HG03066 (cell line): ENCODE measurements around the gene DUOXA1.

Experiments used
- ATAC-seq: cut with Tn5 transposase; IDR thresholded peaks from one replicate; pipeline ENCODE4 v1.9.1; 2021; ENCODE audit warnings: low read depth; ENCODE audit not compliant: unreplicated experiment

DUOXA1 gene

GRCh38 chr15:45134046-45134445 is 4.4 kb upstream of the DUOXA1 start:
- no peak for ATAC-seq

- no peak for ATAC-seq
Observed at GRCh38 chr15:45133561-45133920, 3.9 kb upstream of the DUOXA1 start.

GRCh38 chr15:45132844-45133560 is 3.3 kb upstream of the DUOXA1 start:
- ATAC-seq = no peak

- ATAC-seq = no peak
Observed at GRCh38 chr15:45131510-45131909, 1.8 kb upstream of the DUOXA1 start.

GRCh38 chr15:45130291-45131000 is 767 bp upstream of the DUOXA1 start:
- no peak for ATAC-seq

GRCh38 chr15:45128971-45129639 is 574 bp downstream of the DUOXA1 start:
- no peak for ATAC-seq

GRCh38 chr15:45126535-45127158 is 3.0 kb downstream of the DUOXA1 start:
- ATAC-seq = no peak

GRCh38 chr15:45123397-45123796 is 6.3 kb downstream of the DUOXA1 start:
- no peak for ATAC-seq

GRCh38 chr15:45122719-45123118 is 7.0 kb downstream of the DUOXA1 start:
- no peak for ATAC-seq

GRCh38 chr15:45121706-45122417 is 7.8 kb downstream of the DUOXA1 start:
- ATAC-seq = no peak

- no peak for ATAC-seq
Observed at GRCh38 chr15:45121020-45121419, 8.7 kb downstream of the DUOXA1 start.

- no peak for ATAC-seq
Observed at GRCh38 chr15:45120081-45120972, 9.4 kb downstream of the DUOXA1 start.

GRCh38 chr15:45118996-45119395 is 10.7 kb downstream of the DUOXA1 start:
- ATAC-seq = no peak

GRCh38 chr15:45118131-45118588 is 11.5 kb downstream of the DUOXA1 start:
- ATAC-seq = peak; percentile 92

GRCh38 chr15:45117308-45118130 is 12.2 kb downstream of the DUOXA1 start:
- ATAC-seq = no peak

GRCh38 chr15:45116482-45117307 is 13.0 kb downstream of the DUOXA1 start:
- no peak for ATAC-seq

GRCh38 chr15:45116006-45116481 is 13.6 kb downstream of the DUOXA1 start:
- ATAC-seq = no peak
